ENCODE results near the gene ANKRD12.
"Not testable (repeated sequence)": the region's sequence is repeated elsewhere in the genome, so short reads cannot be mapped to it uniquely, and the experiment has no call there.

Gene ANKRD12
- long read RNA-seq, donor 1, partial matches to known transcripts: 21 of 21 reads
- long read RNA-seq, donor 1, other reads (novel, unspliced or antisense): 0 of 21 reads
- long read RNA-seq, donor 2, partial matches to known transcripts: 12 of 12 reads
- long read RNA-seq, donor 2, other reads (novel, unspliced or antisense): 0 of 12 reads
- long read RNA-seq, donor 3: 0 reads
- long read RNA-seq, donor 4, partial matches to known transcripts: 11 of 12 reads
- long read RNA-seq, donor 4, other reads (novel, unspliced or antisense): 0 of 12 reads
- long read RNA-seq, donor 5: 0 reads
- long read RNA-seq, donor 6, partial matches to known transcripts: 15 of 15 reads
- long read RNA-seq, donor 6, other reads (novel, unspliced or antisense): 0 of 15 reads
- long read RNA-seq, donor 7: 0 reads
- long read RNA-seq, donor 8, partial matches to known transcripts: 17 of 17 reads
- long read RNA-seq, donor 8, other reads (novel, unspliced or antisense): 0 of 17 reads

GRCh38 chr18:9136315-9137155 lies at the start of gene ANKRD12:
TSS of gene ANKRD12 (plus strand) at chr18:9136781. CDS start at chr18:9182433, 45,652 bp downstream.
- DNase-seq: peak; percentile 100

GRCh38 chr18:9087144-9087543 lies 49.4 kb upstream of the ANKRD12 start:
- DNase-seq: no peak

DNA sequence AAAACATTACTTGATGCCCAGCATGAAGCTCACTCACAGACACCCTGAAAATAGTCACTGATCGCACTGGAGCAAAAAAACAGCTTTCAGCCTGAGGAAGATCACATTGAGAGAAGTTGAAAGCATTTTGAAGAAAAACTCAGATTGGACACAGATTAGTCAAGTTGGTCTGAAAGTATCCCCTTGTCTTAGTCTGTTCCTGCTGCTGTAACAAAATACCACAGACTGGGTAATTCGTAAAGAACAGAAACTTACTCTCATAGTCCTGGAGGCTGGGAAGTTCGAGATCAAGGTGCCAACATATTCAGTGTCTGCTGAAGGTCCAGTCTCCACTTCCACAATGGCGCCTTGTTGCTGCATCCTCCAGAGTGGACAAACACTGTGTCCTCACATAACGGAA lies 48.3 kb upstream of the ANKRD12 start:
- DNase-seq: no peak

DNA sequence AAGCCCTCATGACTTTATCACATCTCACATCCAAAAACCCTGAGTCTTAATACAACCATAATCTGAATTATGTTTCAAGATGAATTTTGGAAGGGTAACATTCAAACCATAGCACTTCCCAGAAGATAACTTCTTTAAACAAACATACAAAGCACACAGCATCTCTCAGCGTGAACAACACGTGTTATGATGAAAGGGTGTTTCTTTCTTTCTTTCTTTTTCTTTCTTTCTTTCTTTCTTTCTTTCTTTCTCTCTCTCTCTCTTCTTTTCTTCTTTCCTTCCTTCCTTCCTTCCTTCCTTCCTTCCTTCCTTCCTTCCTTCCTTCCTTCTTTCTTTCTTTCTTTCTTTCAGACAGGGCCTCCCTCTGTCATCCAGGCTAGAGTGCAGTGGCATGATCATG lies 47.9 kb upstream of the ANKRD12 start:
- DNase-seq: not testable (repeated sequence)

DNA sequence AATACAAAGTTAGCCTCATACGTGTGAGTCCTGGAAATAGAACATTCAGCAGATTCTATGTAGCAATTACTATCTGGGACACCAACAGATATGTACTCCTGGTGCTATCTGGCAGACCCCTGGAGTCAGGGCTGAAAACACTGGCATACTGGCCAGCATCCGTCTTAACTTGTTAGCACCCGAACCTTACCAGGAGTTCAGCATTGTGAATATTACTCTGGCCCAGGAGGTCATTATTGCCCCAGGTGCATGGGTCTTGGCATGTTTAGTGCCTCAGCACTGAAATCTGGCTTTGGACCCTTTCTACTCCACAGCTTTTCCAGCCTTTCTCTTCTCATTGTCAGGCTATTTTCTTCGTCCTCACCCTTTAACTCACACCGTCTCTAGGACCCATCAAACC lies 46.0 kb upstream of the ANKRD12 start:
- no peak for DNase-seq

GRCh38 chr18:9091066-9091476 lies 45.5 kb upstream of the ANKRD12 start:
- no peak for DNase-seq

GRCh38 chr18:9092665-9093064 lies 43.9 kb upstream of the ANKRD12 start:
- DNase-seq: no peak

GRCh38 chr18:9093109-9093508 lies 43.5 kb upstream of the ANKRD12 start:
- not testable (repeated sequence) for DNase-seq

DNA sequence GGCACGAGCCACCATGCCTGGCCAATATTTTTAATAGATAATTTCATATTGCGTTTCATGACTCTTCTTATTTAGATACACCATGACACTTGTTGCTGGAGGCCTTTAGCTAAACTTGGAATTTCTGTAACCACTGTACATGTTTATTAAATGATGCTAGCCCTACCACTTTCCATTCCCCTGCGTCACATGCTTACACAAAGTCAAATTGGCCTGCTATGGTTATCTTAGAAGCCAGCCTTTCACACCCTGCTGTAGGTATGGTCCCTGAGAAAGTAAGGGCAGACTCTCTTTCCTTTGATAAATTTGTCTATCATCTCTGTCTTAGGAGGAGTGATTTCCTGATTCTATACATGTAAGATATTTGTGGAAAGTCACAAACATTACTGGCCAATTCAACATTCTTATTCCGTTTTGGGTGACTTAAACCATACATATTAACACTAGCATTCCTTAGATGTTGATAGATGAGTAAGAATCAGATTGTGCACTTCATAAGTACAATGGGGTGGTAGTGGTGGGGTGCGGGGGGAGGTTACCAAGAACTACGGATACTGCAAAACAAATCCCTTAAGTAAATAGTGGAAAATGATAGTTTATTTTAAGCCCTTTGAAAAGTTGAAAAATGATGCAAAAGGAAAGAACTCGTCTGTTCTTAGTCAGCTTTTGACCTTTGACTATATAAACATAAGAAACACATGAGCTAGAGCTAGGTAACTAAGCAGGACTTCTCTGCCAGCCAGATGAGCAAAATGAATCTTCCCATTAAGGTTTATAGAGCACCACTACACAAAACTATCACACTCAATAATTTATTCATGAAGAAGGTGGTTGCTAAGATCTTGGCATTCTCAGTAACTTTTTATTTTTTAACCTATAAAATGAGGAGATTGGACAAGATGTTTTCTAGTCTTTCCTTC lies 42.0 kb upstream of the ANKRD12 start:
- DNase-seq: no peak

GRCh38 chr18:9095297-9096006 lies 41.1 kb upstream of the ANKRD12 start:
- DNase-seq: no peak

DNA sequence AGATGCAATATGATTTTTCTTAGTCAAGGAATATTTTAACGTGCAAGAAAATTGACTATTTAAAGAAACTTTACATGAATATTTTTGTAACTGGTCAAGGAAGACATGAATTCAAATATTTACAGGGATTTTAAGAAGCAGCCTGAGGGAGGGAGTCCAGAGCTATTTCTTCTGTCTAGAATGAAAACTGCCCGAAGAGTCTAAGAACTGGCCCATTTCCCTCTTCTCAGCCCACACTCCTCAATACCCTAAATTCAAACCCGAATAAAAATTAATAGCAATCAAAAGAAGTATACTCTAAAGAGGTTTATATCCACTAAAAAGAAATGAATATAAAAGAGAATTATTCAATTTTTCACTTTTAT lies 40.6 kb upstream of the ANKRD12 start:
- DNase-seq: no peak

DNA sequence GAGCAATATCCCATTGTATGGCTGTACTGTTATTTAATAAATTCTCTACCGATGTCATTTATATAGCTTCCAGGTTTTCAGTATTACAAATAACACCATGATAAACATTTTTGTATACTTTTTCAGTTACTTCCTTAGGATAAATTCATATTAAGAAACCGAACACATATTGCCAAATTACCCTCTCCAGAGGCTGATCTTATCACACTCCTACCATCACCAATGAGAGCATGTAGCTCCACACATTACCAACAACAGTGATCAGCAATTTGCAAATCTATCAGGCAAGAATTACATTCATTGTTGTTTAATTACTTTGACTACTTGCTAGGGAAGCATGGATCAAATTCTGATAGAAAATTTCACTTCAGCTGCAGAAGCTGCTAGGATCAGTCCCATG lies 39.9 kb upstream of the ANKRD12 start:
- DNase-seq: no peak

DNA sequence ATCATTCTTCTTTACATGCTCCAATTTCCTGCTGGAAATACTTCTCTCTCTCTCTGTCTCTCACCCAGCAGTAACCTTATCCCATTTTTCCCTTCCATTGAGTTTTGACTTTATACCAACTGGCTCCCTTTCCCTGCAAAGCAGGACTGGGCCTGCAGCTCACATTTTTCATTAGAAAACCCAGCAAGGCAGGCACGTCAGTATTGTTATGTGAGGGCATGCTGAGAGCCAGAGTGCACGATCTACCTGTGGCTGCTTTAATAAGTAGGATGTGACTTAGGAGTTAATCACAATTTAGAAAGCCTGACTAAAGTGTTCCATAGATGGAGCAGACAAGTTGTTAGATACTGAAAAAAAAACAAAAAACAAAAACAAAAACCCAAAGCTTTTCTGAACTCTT lies 39.2 kb upstream of the ANKRD12 start:
- DNase-seq: no peak

GRCh38 chr18:9100796-9101195 lies 35.8 kb upstream of the ANKRD12 start:
- DNase-seq: no peak

DNA sequence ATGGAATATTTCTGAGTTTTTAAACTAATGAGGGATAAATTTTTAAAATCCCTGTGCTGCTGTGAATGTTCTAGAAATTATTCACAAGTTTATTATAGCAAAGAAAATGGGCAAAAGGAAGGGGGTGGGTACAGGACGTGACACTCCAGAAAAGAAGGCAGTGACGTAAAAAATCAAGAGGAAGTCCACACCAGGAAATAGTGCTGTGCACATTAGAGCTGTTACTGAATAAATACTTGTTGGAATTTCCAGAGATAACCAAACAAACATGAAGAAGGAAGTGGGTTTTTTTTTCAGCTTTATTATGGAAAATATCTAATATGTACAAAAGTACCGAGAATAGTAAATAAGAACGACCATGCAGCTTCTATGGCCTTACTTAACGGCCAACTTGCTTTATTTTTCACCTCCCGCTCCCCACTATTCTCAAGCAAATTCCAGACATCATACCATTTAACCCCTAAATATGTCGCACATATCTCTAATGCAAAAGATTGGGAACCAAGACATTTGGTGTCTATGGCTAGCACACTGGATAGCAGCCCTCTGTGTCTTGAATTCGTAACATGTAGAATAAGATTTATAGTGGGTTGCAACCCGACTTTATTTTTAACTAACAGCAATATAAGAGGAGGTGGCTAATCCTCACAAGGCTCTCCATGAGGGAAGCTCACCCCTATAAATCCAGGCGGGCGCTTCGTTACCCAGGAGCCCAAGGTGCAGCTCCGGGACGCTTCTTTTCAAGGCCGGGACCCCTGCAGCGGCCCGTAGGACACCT lies 34.7 kb upstream of the ANKRD12 start:
- peak; percentile 84 for DNase-seq

DNA sequence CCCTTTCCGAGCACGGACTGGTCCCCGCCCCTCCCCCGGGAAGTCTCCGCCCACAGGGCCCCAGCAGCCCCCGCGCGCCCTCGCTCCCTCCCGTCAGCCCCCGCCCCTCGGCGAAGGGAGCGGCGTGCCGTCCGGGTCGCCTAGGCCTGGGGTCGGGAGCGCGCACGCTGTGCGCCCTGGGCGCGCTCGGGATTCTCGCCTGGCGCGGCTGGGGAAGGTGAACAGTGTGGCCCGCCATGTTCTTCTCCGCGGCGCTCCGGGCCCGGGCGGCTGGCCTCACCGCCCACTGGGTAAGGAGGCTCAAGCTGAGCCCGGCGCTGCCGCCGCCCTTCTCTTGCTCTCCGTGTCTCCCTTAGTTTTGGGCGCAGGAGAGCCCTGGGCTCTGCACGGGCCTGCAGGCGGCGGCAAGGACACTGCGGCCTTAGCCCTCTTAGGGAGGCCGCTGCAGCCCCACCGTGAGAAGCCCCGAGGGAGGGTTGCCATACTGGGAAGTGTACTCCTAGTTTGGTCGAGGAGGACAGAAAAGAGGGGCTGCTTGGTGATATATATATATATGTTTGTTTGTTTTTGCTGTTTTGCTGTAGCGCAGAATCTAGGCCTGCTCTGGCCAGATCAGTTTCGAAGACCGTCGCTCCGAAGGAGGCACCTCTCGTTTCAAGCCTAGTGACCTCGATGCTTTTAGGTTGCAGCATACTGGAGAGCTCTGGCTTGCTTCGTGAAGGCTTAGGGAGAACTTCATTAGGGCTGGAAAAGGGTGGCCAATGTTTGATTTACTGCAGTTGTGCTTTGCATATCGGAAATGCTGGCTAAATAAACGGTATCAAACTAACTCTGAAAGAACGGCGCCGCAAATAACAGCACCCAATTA lies 33.8 kb upstream of the ANKRD12 start, which contains the start of gene NDUFV2:
Gene NDUFV2 (plus strand): TSS at position 192 of the 868 bp plus-strand sequence. CDS start 45 bp downstream, at position 237.
- peak; percentile 100 for DNase-seq

DNA sequence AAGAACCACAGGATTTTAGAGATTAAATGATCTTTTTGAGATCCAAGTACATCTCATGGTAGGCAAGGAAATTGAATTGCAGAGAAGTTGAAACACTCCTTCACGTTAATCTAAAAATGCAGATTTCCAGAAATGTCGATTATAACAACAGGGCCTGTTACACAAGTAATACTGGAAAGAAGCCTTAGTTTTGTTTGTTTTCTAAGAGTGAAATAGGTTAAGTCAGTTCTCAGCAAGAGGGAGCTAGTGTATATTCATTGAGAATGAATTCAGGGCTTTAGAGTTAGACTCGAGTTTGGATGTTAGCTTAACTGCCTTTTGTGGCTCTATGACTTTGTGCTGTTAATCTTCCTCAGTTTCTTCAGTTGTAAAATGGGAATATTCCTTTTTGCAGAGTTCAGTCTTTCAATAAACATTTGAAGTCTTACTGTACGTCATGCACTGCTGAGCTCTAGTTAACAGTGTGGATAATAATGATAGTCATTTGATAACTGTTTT lies 33.2 kb upstream of the ANKRD12 start:
- DNase-seq: no peak

DNA sequence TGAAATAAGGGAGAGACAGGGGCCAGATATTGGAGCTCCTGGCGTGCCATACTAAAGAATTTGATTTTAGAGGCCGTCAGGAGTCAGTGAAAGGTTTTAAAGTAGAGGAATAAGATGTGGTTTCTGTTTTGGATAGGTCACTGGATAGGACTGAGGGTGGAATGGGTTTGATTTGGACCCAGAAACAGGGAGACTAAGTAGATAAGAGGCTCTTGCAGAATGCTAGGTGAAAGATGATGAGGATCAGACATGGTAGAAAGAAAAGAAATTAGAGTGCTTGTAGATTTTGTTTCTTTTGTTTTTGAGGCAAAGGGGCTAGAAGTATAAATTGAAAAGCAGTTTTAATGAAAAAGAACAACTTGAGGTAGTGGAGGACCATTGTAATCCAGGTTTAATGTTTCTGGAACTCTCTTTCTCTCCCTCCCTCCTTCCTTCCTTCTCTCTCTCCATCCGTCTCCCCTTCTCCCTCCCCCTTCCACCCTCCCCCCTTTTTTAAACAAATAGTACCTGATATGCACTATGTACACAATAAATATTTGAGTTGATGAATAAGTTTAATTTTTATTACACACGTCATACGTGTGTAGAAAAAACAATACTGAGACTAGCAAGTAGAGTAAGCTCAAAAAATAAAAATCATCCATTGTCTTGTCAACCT lies 32.2 kb upstream of the ANKRD12 start:
- no peak for DNase-seq

DNA sequence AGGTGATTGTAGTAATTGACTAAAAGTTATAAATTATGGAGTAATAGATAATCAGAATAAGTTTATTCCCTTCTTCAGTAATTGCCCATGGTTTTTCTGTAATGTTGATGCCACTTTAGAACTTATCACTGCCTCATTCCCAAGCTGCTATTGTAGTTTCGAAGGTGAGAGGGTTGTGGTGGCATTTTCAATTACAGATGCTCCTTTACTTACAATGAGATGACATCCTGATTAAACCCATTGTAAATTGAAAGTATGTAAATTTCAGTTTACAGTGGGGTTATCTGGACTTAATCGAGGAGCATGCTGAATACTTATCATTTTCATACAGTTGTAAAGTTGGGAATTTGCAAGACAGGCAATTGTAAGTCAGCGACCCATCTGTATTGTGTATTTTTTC lies 31.2 kb upstream of the ANKRD12 start:
- DNase-seq: no peak

Measured in right kidney (tissue), 9 donors.